Measurements from ENCODE around the gene S100A12.

- no peak for TF ChIP-seq CTCF (IDR thresholded peaks at IDR 0.05)
- TF ChIP-seq POLR2A (IDR thresholded peaks at IDR 0.05), result no peak
Observed at GRCh38 chr1:153349363-153350320, 25.8 kb downstream of the S100A12 start.
